ENCODE measurements around the gene BHLHE41.
A peak's percentile ranks its signal among the peaks of the same experiment; 100 is the strongest.

Gene BHLHE41

DNA sequence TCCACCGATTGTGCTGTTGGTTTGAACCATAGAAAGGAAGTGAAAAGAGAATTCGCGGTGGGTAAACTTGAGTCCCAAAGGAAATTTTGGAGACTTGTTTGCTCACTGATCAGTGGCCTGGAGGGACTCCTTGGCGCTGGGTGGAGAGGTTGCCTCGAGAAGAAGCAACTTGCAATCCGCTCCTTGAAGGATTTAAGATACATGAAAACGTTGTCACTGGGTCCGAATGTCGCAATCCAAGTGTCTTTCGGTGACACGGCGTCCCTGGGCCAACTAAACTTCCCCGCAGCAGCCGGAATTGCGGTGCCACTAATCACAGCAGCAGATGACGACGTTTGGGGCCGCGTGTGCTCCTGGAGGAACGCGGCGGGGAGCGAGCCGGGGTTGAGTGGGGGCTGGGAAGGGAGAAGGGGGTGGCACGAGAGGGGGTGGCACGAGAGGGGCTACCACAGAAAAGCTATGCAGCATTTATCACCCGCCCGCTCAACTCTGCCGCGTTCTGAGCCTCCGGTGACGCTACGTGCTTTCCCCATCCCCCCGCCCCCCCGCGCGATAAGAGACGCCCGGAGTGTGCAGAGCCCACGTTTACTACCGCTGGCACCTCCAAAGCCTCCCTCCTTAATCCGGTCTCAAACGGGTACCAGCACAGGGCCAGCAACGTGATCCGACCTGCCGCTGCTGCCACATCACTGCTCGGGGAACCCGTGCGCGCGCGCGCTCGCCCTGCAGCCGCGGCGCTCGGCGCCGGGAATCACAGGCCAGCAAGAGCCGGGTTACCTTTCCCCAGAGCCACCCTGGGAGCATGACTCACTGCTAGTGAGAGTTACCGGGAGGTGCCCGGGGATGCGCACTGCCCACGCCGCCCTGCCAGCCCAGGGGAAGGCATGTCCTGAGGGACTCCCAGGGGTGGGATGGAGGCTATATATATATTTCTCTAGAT is 833 bp upstream of the BHLHE41 start:
- Mint-ChIP-seq H3K9me3 (no peaks in the 10 kb centered on the region), H3K4me1 (peaks cover 38% of the 10 kb centered on the region), H3K4me3 (peak overlapping the region; percentile 73), H3K36me3 (no peaks in the 10 kb centered on the region), H3K27ac (no peak overlapping the region)
- DNase-seq (ENCODE audit: low spot score in 2 of 2) (peak in 1 of 2 donors; percentile 57), ATAC-seq (peak; percentile 46)

GRCh38 chr12:26123482-26123980 is 1.3 kb downstream of the BHLHE41 start:
- DNase-seq (ENCODE audit: low spot score in 2 of 2) = no peak
- no peaks in the 10 kb centered on the region for H3K36me3 Mint-ChIP-seq
- peaks cover 38% of the 10 kb centered on the region for H3K4me1 Mint-ChIP-seq
- ATAC-seq = no peak
- H3K9me3 Mint-ChIP-seq = no peaks in the 10 kb centered on the region
- H3K27ac Mint-ChIP-seq = no peak overlapping the region
- peak overlapping the region; percentile 65 for H3K4me3 Mint-ChIP-seq

DNA sequence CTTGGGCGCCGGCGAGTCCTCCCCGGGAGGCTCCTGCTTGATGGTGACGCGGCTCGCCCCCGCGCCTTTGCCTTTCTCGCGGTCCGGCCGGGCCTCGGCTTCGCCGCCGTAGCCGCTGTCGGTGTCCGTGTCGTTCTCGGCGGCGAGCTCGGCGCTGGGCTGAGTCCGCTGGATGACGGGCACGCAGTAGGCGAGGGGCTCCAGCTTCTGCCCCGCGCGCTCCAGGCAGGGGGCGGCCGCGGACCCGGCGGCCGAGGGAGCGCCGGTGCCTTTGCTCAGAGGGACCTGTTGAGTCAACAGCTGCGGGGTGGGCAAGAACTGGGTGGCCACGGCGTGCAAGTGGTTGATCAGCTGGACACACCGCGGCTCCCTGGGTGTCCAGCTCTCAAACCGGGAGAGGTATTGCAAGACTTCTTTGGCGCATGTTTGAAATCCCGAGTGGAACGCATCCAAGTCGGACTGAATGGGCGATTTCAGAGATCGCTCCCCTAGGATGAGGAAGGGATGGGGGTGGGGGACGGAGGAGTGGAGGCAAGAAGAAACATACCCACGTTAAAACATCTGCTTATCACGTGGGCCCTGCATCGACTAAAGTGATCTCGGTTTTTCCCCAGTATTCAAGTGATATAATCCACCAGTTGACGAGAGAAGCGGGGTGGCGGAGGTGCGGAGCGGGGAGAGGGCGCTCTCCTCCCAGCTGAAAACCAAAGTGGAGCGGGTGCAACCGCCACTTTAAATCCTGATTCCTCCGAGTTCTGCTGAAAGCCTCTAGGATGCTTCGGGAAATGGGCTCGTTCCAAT is 2.0 kb downstream of the BHLHE41 start:
- no peaks in the 10 kb centered on the region for H3K36me3 Mint-ChIP-seq
- no peaks in the 10 kb centered on the region for H3K9me3 Mint-ChIP-seq
- peak in 1 of 2 donors; percentile 60 for DNase-seq (ENCODE audit: low spot score in 2 of 2)
- no peak overlapping the region for H3K27ac Mint-ChIP-seq
- peak; percentile 55 for ATAC-seq
- peak overlapping the region; percentile 65 for H3K4me3 Mint-ChIP-seq
- H3K4me1 Mint-ChIP-seq = peaks cover 38% of the 10 kb centered on the region

DNA sequence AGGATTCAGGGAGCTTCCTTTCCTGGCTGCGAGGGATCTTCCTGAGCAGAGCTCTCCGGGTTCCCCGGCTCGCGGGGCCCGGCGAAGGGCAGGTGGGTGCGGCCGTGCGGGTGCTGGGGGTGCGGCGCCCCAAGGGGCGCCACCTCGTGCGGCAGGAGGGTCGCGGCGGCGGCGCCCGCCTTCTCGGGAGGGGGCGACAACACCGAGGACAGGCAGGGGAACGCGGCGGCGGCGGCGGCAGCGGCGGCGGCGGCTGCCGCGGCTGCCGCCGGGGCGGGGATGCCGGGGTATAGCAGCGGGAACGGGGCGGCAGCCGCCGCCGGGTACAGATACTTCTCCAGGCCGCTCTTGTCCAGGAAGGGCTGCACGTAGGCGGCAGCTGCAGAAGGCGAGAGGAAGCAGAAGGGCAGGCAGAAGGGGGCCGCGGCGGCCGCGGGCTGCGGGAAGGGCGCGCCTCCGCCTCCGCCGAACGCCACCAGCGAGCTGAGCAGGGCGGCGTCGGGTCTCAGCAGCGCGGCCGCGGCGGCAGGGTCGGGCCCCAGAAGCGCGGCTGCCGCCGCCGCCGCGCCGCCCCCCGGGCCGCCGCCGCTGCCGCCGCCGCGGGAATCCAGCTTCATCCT is 2.7 kb downstream of the BHLHE41 start:
- Mint-ChIP-seq H3K36me3 (no peaks in the 10 kb centered on the region), H3K4me3 (peak overlapping the region; percentile 65), H3K9me3 (no peaks in the 10 kb centered on the region), H3K27ac (no peak overlapping the region), H3K4me1 (peaks cover 32% of the 10 kb centered on the region)
- DNase-seq (ENCODE audit: low spot score in 2 of 2) = peak in 1 of 2 donors; percentile 59
- ATAC-seq = peak; percentile 66

GRCh38 chr12:26121323-26122060 is 3.3 kb downstream of the BHLHE41 start:
- H3K4me1 Mint-ChIP-seq = peaks cover 29% of the 10 kb centered on the region

GRCh38 chr12:26120561-26121274 is 4.1 kb downstream of the BHLHE41 start:
- H3K4me3 Mint-ChIP-seq = no peak overlapping the region
- H3K36me3 Mint-ChIP-seq = no peaks in the 10 kb centered on the region
- no peaks in the 10 kb centered on the region for H3K9me3 Mint-ChIP-seq
- no peak for DNase-seq (ENCODE audit: low spot score in 2 of 2)
- no peak for ATAC-seq
- H3K27ac Mint-ChIP-seq = no peak overlapping the region
- peaks cover 24% of the 10 kb centered on the region for H3K4me1 Mint-ChIP-seq

More at GRCh38 chr12:26121323-26122060, 3.3 kb downstream of the BHLHE41 start:
- Mint-ChIP-seq H3K27ac (no peak overlapping the region), H3K4me3 (peak overlapping the region; percentile 65), H3K36me3 (no peaks in the 10 kb centered on the region), H3K9me3 (no peaks in the 10 kb centered on the region)
- no peak for DNase-seq (ENCODE audit: low spot score in 2 of 2)
- no peak for ATAC-seq

- no peak for ATAC-seq
- Mint-ChIP-seq H3K4me3 (no peak overlapping the region), H3K4me1 (peaks cover 12% of the 10 kb centered on the region), H3K36me3 (no peaks in the 10 kb centered on the region), H3K27ac (no peak overlapping the region), H3K9me3 (no peaks in the 10 kb centered on the region)
- DNase-seq (ENCODE audit: low spot score in 2 of 2) = no peak
These were observed 5.3 kb downstream of the BHLHE41 start for GRCh38 chr12:26119391-26119989.

- no peak for ATAC-seq
- Mint-ChIP-seq H3K36me3 (no peaks in the 10 kb centered on the region), H3K27ac (no peak overlapping the region)
These were observed 6.5 kb downstream of the BHLHE41 start for GRCh38 chr12:26118308-26118707.

GRCh38 chr12:26116829-26117715 is 7.8 kb downstream of the BHLHE41 start:
- Mint-ChIP-seq H3K27ac (no peak overlapping the region), H3K4me3 (no peak overlapping the region), H3K4me1 (peaks cover 5% of the 10 kb centered on the region), H3K9me3 (no peaks in the 10 kb centered on the region), H3K36me3 (no peaks in the 10 kb centered on the region)
- DNase-seq (ENCODE audit: low spot score in 2 of 2) = no peak
- ATAC-seq = no peak

More at GRCh38 chr12:26118308-26118707, 6.5 kb downstream of the BHLHE41 start:
- no peak overlapping the region for H3K4me3 Mint-ChIP-seq
- H3K9me3 Mint-ChIP-seq = no peaks in the 10 kb centered on the region
- DNase-seq (ENCODE audit: low spot score in 2 of 2) = no peak
- peaks cover 10% of the 10 kb centered on the region for H3K4me1 Mint-ChIP-seq

- Mint-ChIP-seq H3K4me3 (peak overlapping the region; percentile 57), H3K36me3 (no peaks in the 10 kb centered on the region), H3K27ac (no peak overlapping the region), H3K9me3 (no peaks in the 10 kb centered on the region), H3K4me1 (peaks cover 5% of the 10 kb centered on the region)
- DNase-seq (ENCODE audit: low spot score in 2 of 2) (no peak), ATAC-seq (no peak)
These were observed 10.0 kb downstream of the BHLHE41 start for GRCh38 chr12:26114720-26115401.

DNA sequence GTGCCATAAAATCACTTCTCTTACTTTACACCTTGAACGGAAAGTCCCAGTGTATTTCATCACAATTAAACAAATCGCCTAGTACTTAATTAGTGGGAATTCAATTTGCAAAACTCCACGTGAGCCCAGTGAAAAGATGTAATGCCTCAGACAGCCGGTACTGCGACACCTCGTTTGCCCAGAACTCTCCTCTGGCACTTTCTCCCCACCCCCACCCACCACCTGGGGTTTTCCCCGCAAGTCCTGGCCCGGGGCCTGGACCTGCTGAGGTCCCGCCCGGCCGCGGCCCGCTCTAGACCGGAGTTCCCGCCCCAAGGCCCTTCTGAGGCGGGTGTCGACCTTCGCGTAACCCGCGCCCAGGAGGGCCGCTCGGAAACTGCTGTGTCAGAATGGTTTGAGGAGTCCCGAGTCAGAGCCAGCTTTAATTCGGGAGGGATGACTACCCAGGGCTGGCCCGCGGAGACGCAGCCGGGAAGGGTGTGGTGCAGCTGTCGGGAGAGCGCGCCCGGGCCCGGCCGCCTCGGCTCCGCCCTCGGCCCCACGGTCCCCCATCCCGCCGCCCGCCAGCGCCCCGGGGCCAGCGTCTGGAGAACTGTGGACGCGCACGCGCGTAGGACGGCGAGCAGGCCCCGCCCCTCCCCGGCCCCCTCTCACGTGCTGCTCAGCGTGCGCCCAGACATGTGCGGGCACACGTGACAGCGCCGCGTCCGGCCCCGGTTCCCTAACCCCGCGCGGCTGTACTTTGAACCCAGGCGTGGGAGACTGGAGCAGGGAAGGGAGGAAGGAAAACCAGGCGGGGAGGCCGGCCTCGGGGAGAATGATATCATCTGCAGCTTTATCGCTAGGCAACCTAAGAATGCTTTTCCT is 10.8 kb downstream of the BHLHE41 start:
- Mint-ChIP-seq H3K4me1 (peaks cover 5% of the 10 kb centered on the region), H3K9me3 (no peaks in the 10 kb centered on the region), H3K36me3 (no peaks in the 10 kb centered on the region), H3K4me3 (peak overlapping the region; percentile 57), H3K27ac (no peak overlapping the region)
- ATAC-seq (peak; percentile 84), DNase-seq (ENCODE audit: low spot score in 2 of 2) (peak; percentile 21 to 69)

DNA sequence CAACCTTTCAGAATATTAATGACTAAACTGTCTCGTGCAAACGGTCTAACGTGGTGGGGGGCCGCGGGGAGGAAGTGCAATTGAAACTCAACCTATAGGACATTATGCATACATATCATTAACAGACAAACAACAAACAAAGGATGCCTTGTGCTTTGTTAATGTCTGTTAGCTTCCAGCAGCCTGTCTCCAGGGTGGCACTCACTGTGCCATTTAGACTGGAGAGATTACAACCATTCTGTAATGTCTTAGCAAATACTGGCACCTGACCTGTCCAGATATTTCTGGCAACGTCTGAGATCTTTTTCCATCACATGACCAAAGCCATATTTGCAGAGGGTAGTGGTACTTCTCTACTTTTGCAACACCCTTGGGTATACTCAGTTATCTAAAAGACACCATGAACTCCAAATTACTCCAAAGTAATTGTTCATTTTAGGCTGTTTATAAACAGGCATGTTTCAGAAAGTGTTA is 11.6 kb downstream of the BHLHE41 start:
- no peak for ATAC-seq
- H3K4me1 Mint-ChIP-seq = peaks cover 5% of the 10 kb centered on the region
- no peaks in the 10 kb centered on the region for H3K36me3 Mint-ChIP-seq
- no peaks in the 10 kb centered on the region for H3K9me3 Mint-ChIP-seq
- H3K4me3 Mint-ChIP-seq = peak overlapping the region; percentile 57
- H3K27ac Mint-ChIP-seq = no peak overlapping the region
- DNase-seq (ENCODE audit: low spot score in 2 of 2) = no peak

All from stimulated activated effector memory CD8-positive, alpha-beta T cell treated with anti-CD3 and anti-CD28 coated beads, Interleukin-12 subunit alpha, Interleukin-12 subunit beta, amount 100 ng/mL, for 72 hours (primary cell).